Type B pancreatic cell (in vitro differentiated cells): ENCODE results near the gene CALY. TPM values are rescaled to one million over a fixed set of nuclear protein-coding genes. Genes with fewer than 3 reads are reported as not detected.

Experiments
- DNase-seq: peaks from one replicate; pipeline ENCODE4 v3.0.0; 2021; ENCODE audit warnings: mixed read lengths; ENCODE audit not compliant: unreplicated experiment; ENCODE audit errors: extremely low spot score
- H3K27ac Mint-ChIP-seq: 2 replicates; pipeline ENCODE4 v1.8.0; 2021; ENCODE audit warnings: mild to moderate bottlenecking, mixed read lengths
- H3K27me3 Mint-ChIP-seq: 2 replicates; pipeline ENCODE4 v1.8.0; 2021; ENCODE audit warnings: mixed read lengths
- H3K36me3 Mint-ChIP-seq: 2 replicates; pipeline ENCODE4 v1.8.0; 2021; ENCODE audit warnings: mixed read lengths
- H3K4me1 Mint-ChIP-seq: one replicate; pipeline ENCODE4 v1.8.0; 2021; ENCODE audit warnings: mixed read lengths; ENCODE audit not compliant: unreplicated experiment
- H3K4me3 Mint-ChIP-seq: 2 replicates; pipeline ENCODE4 v1.8.0; 2021; ENCODE audit warnings: mild to moderate bottlenecking, mixed read lengths
- H3K9me3 Mint-ChIP-seq: 2 replicates; pipeline ENCODE4 v1.8.0; 2021; ENCODE audit warnings: mixed read lengths
- total RNA-seq: library from RNA; stranded (reverse); gene quantifications from 2 replicates; pipeline ENCODE4 v1.2.1, GENCODE V29; 2021; ENCODE audit warnings: low replicate concordance
- TF ChIP-seq, protein P1 (sequence below): fragments of 200-600 bp; sonication (generic); conservative IDR thresholded peaks from 2 replicates; pipeline ENCODE4 v1.5.0; 2021; ENCODE audit warnings: antibody characterized with exemption, mild to moderate bottlenecking

CALY gene
- total RNA-seq, 1 donor from 2014 or later, result 3.6 TPM

GRCh38 chr10:133361773-133362441 lies 25.2 kb upstream of the CALY start:
- DNase-seq, result no peak
- Mint-ChIP-seq H3K27ac (peak overlapping the region; percentile 5), H3K9me3 (no peaks in the 10 kb centered on the region), H3K4me3 (no peak overlapping the region), H3K4me1 (peaks cover 16% of the 10 kb centered on the region), H3K27me3 (no peaks in the 10 kb centered on the region), H3K36me3 (peaks cover 16% of the 10 kb centered on the region)
- TF ChIP-seq, protein P1, sequence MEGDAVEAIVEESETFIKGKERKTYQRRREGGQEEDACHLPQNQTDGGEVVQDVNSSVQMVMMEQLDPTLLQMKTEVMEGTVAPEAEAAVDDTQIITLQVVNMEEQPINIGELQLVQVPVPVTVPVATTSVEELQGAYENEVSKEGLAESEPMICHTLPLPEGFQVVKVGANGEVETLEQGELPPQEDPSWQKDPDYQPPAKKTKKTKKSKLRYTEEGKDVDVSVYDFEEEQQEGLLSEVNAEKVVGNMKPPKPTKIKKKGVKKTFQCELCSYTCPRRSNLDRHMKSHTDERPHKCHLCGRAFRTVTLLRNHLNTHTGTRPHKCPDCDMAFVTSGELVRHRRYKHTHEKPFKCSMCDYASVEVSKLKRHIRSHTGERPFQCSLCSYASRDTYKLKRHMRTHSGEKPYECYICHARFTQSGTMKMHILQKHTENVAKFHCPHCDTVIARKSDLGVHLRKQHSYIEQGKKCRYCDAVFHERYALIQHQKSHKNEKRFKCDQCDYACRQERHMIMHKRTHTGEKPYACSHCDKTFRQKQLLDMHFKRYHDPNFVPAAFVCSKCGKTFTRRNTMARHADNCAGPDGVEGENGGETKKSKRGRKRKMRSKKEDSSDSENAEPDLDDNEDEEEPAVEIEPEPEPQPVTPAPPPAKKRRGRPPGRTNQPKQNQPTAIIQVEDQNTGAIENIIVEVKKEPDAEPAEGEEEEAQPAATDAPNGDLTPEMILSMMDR, result no peak

GRCh38 chr10:133361227-133361626 lies 24.5 kb upstream of the CALY start:
- Mint-ChIP-seq H3K27ac (no peak overlapping the region), H3K4me3 (no peak overlapping the region), H3K9me3 (no peaks in the 10 kb centered on the region), H3K27me3 (no peaks in the 10 kb centered on the region), H3K36me3 (peaks cover 16% of the 10 kb centered on the region), H3K4me1 (peaks cover 16% of the 10 kb centered on the region)
- no peak for DNase-seq
- TF ChIP-seq, protein P1, result no peak

DNA sequence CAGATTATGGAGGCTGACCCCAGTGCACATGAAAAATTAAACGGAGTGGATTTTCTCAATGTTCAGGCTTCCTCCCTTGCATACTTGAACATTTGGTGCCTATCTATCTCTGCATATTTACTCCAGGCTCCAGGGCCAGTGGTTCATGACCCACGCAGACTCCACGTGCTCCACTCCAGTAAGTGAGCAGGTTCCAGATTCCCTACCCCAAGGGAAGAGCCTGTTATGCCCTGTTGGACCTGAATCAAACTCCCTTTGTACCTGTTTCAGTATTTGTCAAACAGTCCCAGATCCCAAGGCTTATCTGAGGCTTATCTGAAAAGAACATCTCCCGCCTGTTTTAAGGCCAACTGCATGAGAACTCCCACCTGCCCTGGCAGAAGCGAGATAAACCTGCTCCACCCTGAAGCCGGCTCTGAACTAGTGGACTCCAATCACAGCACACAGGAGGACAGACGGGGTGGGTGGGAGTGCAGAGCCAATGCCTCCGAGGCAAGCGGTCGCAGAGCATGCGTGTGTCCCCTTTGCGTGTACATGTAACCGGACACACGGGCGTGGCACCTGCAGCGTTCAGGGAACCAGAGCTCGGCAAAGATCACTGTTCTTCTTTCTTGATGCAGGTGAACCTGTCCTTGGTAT lies 23.4 kb upstream of the CALY start:
- DNase-seq, result no peak
- H3K4me1 Mint-ChIP-seq, result peaks cover 16% of the 10 kb centered on the region
- H3K36me3 Mint-ChIP-seq, result peaks cover 16% of the 10 kb centered on the region
- no peaks in the 10 kb centered on the region for H3K9me3 Mint-ChIP-seq
- TF ChIP-seq, protein P1, result no peak
- no peaks in the 10 kb centered on the region for H3K27me3 Mint-ChIP-seq
- H3K27ac Mint-ChIP-seq, result peak overlapping the region; percentile 72
- peak overlapping the region; percentile 21 for H3K4me3 Mint-ChIP-seq

GRCh38 chr10:133359554-133359971 lies 22.9 kb upstream of the CALY start:
- TF ChIP-seq, protein P1, result no peak
- Mint-ChIP-seq H3K27ac (peak overlapping the region; percentile 72), H3K4me3 (peak overlapping the region; percentile 21), H3K4me1 (peaks cover 13% of the 10 kb centered on the region), H3K9me3 (no peaks in the 10 kb centered on the region), H3K27me3 (no peaks in the 10 kb centered on the region), H3K36me3 (peaks cover 13% of the 10 kb centered on the region)
- no peak for DNase-seq

DNA sequence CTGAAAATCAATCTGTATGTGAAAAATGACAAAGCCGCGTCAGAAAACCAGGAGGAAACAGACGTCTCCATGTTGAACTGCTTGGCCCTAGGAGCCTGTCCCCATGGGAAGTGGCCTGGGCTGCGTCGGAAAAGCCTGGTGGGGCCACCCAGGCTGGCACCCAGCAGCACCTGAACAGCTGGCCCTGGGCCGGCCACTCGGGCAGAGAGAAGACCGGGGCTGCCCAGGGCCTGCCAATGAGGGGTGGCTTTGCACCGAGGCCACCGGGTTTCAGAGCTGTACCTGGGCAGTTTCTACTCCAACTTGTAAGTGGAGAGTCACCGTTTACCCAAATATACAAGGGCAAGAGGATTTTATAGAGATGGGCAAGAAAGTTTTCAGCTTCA lies 22.2 kb upstream of the CALY start:
- peaks cover 10% of the 10 kb centered on the region for H3K4me1 Mint-ChIP-seq
- H3K4me3 Mint-ChIP-seq, result peak overlapping the region; percentile 45
- peaks cover 10% of the 10 kb centered on the region for H3K36me3 Mint-ChIP-seq
- TF ChIP-seq, protein P1, result no peak
- H3K27ac Mint-ChIP-seq, result no peak overlapping the region
- H3K9me3 Mint-ChIP-seq, result no peaks in the 10 kb centered on the region
- H3K27me3 Mint-ChIP-seq, result no peaks in the 10 kb centered on the region
- DNase-seq, result no peak
